ENCODE data around the gene ANKRD40.
"Not testable (repeated sequence)": the region's sequence is repeated elsewhere in the genome, so short reads cannot be mapped to it uniquely, and the experiment has no call there.

The ANKRD40 gene

DNA sequence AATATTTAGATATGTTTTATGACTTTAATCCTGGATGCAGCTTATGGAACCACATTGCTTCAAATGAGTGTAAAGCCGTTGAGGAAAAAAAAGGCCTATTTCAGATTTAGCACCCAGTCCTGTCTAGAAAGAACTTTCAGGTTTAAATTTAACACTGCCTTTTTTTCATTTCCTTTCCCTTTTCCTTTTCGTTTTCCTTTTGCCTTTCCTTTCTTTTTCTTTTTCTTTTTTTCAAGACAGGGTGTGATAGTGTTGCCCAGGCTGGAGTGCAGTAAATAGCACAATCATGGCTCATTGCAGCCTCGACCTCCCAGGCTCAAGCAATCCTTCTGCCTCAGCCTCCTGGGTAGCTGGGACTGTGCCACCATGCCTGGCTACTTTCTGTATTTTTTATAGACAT lies 27.6 kb upstream of the ANKRD40 start:
- TF ChIP-seq, protein P1, sequence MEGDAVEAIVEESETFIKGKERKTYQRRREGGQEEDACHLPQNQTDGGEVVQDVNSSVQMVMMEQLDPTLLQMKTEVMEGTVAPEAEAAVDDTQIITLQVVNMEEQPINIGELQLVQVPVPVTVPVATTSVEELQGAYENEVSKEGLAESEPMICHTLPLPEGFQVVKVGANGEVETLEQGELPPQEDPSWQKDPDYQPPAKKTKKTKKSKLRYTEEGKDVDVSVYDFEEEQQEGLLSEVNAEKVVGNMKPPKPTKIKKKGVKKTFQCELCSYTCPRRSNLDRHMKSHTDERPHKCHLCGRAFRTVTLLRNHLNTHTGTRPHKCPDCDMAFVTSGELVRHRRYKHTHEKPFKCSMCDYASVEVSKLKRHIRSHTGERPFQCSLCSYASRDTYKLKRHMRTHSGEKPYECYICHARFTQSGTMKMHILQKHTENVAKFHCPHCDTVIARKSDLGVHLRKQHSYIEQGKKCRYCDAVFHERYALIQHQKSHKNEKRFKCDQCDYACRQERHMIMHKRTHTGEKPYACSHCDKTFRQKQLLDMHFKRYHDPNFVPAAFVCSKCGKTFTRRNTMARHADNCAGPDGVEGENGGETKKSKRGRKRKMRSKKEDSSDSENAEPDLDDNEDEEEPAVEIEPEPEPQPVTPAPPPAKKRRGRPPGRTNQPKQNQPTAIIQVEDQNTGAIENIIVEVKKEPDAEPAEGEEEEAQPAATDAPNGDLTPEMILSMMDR (IDR thresholded peaks at IDR 0.05; ENCODE audit: low read depth, low read length), result no peak

DNA sequence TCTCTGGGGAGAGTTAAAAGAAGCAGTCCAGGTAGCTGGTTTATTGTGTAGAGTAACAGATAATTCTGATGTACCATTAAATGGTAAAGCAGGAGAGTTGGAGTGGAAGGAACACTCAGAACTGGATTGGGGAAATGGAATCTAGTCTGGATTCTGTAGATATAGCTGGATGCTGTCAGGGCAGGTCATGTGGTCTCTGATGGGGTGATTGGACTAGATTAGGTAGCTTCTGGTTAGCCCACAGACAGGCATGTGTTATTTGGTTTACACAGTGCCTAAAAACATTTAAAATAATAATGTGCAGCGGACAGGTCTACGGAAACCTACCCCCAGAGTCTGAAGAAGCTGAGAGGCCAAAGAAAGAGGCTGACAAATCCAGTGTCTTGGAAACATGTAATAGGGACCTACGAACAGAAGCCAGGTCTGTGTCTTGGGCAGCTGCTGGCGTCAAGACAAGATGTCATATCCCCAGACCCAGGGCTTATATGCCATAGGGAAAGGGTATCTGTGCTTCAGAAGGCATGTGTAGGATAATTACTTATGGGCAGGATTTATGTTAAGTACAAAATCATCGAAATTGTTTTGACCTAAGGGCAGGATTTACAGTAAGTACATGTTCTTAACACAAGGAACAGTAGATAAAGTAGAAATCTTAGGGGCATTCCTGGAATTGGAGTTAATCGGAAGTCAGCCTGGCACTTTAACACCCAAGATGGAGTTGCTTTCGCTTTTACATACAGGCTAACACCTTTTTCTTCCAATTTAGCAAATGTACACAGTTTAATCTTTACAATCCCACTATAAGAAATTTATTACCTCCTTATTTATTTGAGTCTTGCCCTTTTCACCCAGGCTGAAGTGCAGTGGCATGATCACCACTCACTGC lies 24.1 kb upstream of the ANKRD40 start:
- no peak overlapping the region for H3K4me3 ChIP-seq (ENCODE audit: low read depth, low read length)
- TF ChIP-seq, protein P1 (IDR thresholded peaks at IDR 0.05; ENCODE audit: low read depth, low read length), result no peak

More for the DNA sequence above, 27.6 kb upstream of the ANKRD40 start:
- H3K4me3 ChIP-seq (ENCODE audit: low read depth, low read length), result no peak overlapping the region

DNA sequence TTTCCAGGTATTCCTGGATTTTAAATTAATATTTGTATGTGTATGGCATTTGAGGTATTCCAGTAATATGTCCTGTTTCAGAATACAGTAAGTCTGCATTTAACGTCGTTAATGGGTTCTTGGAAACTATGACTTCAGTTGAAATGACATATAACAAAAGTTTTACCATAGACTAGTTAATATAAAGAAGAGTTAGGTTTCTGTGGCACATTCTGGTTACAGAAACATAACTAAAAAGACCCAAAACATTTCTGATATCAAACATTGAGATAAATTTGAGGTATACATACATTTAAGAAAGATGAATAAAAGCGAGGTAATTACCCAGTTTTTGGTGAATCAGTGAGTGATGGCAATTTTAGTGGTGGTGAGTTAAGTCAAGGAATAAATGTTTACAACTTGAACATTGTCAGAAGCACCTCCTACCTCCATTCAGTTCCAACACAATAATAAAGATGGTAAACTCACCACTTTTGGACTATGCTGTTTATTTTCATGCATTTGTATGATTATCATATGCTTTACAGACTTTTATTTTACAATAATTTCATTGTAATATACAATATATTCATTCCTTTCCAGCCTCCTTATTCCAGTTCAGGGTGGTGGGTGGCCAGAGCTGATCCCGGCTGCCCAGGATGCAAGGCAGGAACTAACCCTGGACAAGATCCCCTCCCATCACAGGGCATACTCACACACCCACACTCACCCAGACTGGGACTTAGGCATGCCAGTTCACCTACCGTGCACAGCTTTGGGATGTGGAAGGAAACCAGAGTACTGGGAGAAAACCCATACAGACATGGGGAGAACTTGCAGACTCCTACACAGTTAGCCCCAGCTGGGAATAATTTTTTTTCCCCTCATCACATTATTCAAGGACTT lies 21.4 kb upstream of the ANKRD40 start:
- no peak overlapping the region for H3K4me3 ChIP-seq (ENCODE audit: low read depth, low read length)
- TF ChIP-seq, protein P1 (IDR thresholded peaks at IDR 0.05; ENCODE audit: low read depth, low read length), result no peak

DNA sequence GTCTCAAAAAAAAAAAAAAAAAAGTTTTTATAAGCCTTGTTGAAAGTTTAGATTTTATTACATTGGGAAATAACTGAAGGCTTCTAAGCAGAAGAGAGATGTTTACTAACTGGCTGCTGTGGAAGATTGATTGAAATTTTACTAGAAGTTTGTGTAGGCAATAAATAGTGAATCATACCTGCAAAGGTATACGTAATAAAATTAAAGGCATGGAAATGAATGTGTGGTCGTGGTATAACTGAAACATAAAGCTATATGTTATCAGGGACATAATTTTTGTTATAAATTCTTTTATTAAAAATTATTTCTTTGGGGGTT lies 20.4 kb upstream of the ANKRD40 start:
- TF ChIP-seq, protein P1 (IDR thresholded peaks at IDR 0.05; ENCODE audit: low read depth, low read length), result no peak
- no peak overlapping the region for H3K4me3 ChIP-seq (ENCODE audit: low read depth, low read length)

DNA sequence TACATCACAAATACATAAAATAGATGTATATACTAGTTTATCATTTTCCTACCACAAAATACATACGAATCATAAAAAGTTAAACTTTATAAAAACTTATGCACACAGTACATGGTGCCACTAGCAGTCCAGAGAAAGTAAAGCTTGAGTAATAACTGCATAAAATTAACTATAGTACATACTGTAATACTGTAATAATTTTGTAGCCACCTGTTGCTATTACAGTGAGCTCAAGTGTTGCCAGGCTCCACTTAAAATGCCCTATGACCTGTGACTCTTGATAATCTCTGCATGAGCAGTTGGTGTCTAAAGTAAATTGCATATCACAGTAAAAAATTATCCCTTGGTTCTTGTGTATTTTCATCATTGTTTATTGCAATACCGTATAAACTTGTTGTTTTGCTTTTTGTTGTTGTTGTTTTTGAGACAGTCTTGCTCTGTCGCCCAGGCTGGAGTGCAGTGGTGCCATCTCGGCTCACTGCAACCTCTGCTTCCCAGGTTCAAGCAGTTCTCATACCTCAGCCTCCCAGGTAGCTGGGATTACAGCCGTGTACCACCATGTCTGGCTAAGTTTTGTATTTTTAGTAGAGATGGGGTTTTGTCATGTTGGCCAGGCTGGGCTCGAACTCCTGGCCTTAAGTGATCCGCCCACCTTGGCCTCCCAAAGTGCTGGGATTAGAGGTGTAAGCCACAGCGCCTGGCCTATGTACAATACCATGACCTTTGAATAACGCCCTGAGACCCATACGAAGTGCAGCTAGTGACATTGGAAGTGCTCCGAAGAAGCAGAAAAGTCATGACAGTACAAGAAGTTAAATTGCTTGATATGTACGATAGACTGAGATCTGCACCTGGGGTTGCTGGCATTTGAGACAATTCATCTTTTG lies 18.3 kb upstream of the ANKRD40 start:
- H3K4me3 ChIP-seq (ENCODE audit: low read depth, low read length), result no peak overlapping the region
- TF ChIP-seq, protein P1 (IDR thresholded peaks at IDR 0.05; ENCODE audit: low read depth, low read length), result no peak

DNA sequence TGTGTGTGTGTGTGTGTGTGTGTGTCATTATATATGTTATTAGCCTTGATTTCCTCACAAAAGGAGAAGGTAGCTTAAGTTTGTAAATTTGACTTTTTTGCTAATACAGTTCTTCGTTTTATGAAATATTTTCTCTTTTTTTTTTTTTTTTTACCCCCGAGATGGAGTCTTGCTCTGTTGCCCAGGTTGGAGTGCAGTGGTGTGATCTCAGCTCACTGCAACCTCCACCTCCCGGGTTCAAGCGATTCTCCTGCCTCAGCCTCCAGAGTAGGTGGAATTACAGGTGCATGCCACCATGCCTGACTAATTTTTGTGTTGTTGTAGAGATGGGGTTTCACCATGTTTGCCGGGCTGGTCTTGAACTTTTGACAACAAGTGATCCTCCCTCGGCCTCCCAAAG lies 16.9 kb upstream of the ANKRD40 start:
- H3K4me3 ChIP-seq (ENCODE audit: low read depth, low read length), result not testable (repeated sequence)

DNA sequence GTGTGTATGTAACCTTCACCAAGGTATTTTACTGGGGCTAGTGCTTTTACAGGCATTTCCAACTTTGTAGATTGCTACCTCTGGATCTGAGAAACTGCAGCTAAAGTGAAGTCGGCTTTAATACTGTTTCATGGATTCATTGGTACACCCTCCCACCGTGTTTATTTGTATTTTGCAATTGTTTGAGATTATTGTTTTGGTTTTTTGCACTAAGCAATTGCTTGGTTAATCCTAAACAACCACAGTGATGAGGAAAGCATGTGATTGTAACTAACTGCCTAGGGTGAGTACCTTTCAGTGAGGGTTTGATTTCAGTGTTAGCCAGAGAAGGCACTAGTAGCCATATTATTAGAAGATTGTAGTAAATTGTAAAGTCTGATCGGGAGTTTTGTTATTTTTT lies 15.0 kb upstream of the ANKRD40 start:
- no peak overlapping the region for H3K4me3 ChIP-seq (ENCODE audit: low read depth, low read length)
- TF ChIP-seq, protein P1 (IDR thresholded peaks at IDR 0.05; ENCODE audit: low read depth, low read length), result no peak

Measured in WI38 (cell line).